ENCODE results near the gene SLC35B2. TPM values are rescaled to one million over a fixed set of nuclear protein-coding genes. Genes with fewer than 3 reads are reported as not detected.

Gene SLC35B2
- total and polyA plus RNA-seq, 9 of the 15 experiments (the other 6 are each of a cell fraction or from before 2014, with no cell fraction given): 14.5 to 59.1 (median 47.1) TPM

DNA sequence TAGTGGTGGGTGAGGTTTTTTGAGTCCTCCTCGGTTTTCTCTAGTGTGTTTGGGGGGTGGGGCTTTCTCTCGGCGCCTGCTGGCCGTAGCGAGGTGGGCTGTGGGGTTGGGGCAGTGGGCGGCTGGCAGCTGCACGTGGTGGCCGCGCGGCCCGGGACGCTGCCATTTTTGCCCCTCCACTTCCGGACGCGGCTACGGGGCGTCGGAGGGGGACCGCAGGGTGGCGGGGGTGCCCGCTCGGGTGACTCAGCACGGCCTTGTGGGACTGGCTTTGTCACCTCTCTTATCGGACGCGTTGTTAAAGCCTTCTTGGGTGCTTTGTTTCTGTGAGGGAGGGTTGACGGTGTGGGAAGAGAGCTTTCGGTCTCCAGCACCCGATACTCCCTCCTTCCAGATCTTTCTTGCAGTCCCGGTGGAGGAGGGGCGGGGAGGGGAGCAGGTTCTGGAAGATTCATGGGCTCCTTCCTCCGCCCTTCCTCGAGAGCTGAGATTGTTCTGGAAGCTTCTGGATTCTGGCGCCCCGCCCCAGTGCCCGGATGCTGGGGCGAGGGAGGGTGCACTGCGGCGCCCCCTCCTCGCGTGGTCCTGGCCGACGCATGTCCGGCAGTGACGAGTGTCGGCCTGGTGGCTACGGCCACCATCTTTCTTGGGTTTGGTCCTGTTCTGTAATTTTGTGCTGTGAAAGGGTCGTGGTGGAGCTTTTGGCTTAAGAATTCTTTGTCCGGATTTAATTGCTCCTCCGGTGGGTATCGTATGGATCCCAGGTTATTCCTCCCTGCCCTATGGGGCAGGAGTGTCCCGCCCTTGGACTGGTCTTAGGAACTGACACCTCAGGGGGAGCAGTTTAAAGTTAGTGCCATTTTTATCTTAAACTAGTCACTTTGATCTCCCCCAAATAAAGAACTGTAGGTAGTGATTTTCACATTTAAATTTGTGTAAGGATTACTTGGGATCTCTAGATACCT is 9.7 kb downstream of the SLC35B2 start (continued):
- TF ChIP-seq BRD4 (IDR thresholded peaks at IDR 0.05) (no peak), ETV6 (IDR thresholded peaks at IDR 0.05; ENCODE audit: borderline replicate concordance in 1 of 2, low read depth in 2 of 2, low read length in 1 of 2) (peak in 1 of 2 experiments; percentile 38; a peak in 1 of 4 replicates), ETV6 (CRISPR knock-in tag; IDR thresholded peaks at IDR 0.05; ENCODE audit: borderline replicate concordance) (peak; percentile 16; the same call in 1 of the 2 replicates), TOE1 (IDR thresholded peaks at IDR 0.05; ENCODE audit: borderline replicate concordance) (0 out of 2 replicates have a peak, but pooled peaks have one; percentile 45), TOE1 (CRISPR knock-in tag; IDR thresholded peaks at IDR 0.05; ENCODE audit: borderline replicate concordance, low read depth) (peak; percentile 34; the same call in 1 of the 2 replicates), TCF7 (IDR thresholded peaks at IDR 0.05; ENCODE audit: borderline replicate concordance) (no peak), SAFB2 (IDR thresholded peaks at IDR 0.05; ENCODE audit: borderline replicate concordance, low read depth, low read length, severe bottlenecking) (no peak), ZNF274 (IDR thresholded peaks at IDR 0.05; ENCODE audit: borderline replicate concordance, low read depth, low read length) (peak; percentile 47; the same call in 1 of the 2 replicates), KAT8 (IDR thresholded peaks at IDR 0.05; ENCODE audit: low read depth) (no peak), IRF2 (CRISPR knock-in tag; IDR thresholded peaks at IDR 0.05) (no peak), SMARCE1 (IDR thresholded peaks at IDR 0.05) (peak; percentile 70), ARID1B (IDR thresholded peaks at IDR 0.05) (peak; percentile 78), THAP12 (CRISPR knock-in tag; IDR thresholded peaks at IDR 0.05) (peak; percentile 30; the same call in 1 of the 2 replicates), TFAP4 (CRISPR knock-in tag; IDR thresholded peaks at IDR 0.05; ENCODE audit: borderline replicate concordance) (peak; percentile 77; the same call in 1 of the 2 replicates), HDGF (IDR thresholded peaks at IDR 0.05) (no peak)
- TF ChIP-seq, protein P1, sequence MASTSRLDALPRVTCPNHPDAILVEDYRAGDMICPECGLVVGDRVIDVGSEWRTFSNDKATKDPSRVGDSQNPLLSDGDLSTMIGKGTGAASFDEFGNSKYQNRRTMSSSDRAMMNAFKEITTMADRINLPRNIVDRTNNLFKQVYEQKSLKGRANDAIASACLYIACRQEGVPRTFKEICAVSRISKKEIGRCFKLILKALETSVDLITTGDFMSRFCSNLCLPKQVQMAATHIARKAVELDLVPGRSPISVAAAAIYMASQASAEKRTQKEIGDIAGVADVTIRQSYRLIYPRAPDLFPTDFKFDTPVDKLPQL (IDR thresholded peaks at IDR 0.05; ENCODE audit: extremely low read depth, insufficient read length): no peak
- TF ChIP-seq, protein P2, sequence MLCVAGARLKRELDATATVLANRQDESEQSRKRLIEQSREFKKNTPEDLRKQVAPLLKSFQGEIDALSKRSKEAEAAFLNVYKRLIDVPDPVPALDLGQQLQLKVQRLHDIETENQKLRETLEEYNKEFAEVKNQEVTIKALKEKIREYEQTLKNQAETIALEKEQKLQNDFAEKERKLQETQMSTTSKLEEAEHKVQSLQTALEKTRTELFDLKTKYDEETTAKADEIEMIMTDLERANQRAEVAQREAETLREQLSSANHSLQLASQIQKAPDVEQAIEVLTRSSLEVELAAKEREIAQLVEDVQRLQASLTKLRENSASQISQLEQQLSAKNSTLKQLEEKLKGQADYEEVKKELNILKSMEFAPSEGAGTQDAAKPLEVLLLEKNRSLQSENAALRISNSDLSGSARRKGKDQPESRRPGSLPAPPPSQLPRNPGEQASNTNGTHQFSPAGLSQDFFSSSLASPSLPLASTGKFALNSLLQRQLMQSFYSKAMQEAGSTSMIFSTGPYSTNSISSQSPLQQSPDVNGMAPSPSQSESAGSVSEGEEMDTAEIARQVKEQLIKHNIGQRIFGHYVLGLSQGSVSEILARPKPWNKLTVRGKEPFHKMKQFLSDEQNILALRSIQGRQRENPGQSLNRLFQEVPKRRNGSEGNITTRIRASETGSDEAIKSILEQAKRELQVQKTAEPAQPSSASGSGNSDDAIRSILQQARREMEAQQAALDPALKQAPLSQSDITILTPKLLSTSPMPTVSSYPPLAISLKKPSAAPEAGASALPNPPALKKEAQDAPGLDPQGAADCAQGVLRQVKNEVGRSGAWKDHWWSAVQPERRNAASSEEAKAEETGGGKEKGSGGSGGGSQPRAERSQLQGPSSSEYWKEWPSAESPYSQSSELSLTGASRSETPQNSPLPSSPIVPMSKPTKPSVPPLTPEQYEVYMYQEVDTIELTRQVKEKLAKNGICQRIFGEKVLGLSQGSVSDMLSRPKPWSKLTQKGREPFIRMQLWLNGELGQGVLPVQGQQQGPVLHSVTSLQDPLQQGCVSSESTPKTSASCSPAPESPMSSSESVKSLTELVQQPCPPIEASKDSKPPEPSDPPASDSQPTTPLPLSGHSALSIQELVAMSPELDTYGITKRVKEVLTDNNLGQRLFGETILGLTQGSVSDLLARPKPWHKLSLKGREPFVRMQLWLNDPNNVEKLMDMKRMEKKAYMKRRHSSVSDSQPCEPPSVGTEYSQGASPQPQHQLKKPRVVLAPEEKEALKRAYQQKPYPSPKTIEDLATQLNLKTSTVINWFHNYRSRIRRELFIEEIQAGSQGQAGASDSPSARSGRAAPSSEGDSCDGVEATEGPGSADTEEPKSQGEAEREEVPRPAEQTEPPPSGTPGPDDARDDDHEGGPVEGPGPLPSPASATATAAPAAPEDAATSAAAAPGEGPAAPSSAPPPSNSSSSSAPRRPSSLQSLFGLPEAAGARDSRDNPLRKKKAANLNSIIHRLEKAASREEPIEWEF (CRISPR knock-in tag; IDR thresholded peaks at IDR 0.05): peak; percentile 84; the same call in 1 of the 2 replicates

Measured in K562 (cell line).